HepG2 (cell line): ENCODE measurements around the gene SLC22A5. TPM values are rescaled to one million over a fixed set of nuclear protein-coding genes. Genes with fewer than 3 reads are reported as not detected.

Experiments
- CHD4 ChIP-seq: fragments of 200-600 bp; sonication (generic); IDR thresholded peaks from 2 replicates; pipeline ENCODE4 v1.7.0; 2017; ENCODE audit warnings: mild to moderate bottlenecking, low read length, borderline replicate concordance
- DMAP1 ChIP-seq: IDR thresholded peaks from 2 replicates; pipeline ENCODE4 v1.6.1; 2016
- EZH2 ChIP-seq: conservative IDR thresholded peaks from 2 replicates; pipeline ENCODE4 v1.6.1; 2012; ENCODE audit warnings: mild to moderate bottlenecking, low read depth, low read length, moderate library complexity
- HIVEP1 ChIP-seq: sonication (generic); formaldehyde crosslinking; IDR thresholded peaks from 2 replicates; pipeline ENCODE4 v1.4.0; 2020; ENCODE audit warnings: mild to moderate bottlenecking, missing genetic modification reagents
- SP5 ChIP-seq: IDR thresholded peaks from 2 replicates; pipeline ENCODE4 v1.6.1; 2016; ENCODE audit warnings: low read depth, borderline replicate concordance
- YY1 ChIP-seq: IDR thresholded peaks from 2 replicates; pipeline ENCODE4 v1.6.1; 2011; ENCODE audit warnings: low read length, low read depth, moderate library complexity, mild to moderate bottlenecking; ENCODE audit not compliant: insufficient read depth, insufficient replicate concordance
- ZBTB49 ChIP-seq: sonication (generic); formaldehyde crosslinking; IDR thresholded peaks from 2 replicates; pipeline ENCODE4 v1.4.0; 2020; ENCODE audit warnings: missing genetic modification reagents, borderline replicate concordance
- ZBTB7A ChIP-seq: sonication (generic); formaldehyde crosslinking; IDR thresholded peaks from 2 replicates; pipeline ENCODE4 v1.8.0; 2022; ENCODE audit warnings: mild to moderate bottlenecking, missing genetic modification reagents
- ZNF281 ChIP-seq: sonication (generic); formaldehyde crosslinking; IDR thresholded peaks from 2 replicates; pipeline ENCODE4 v1.4.0; 2020; ENCODE audit warnings: missing genetic modification reagents, borderline replicate concordance
- polyA plus RNA-seq, 8 experiments: library from polyadenylated mRNA; depleted of rRNA in 3 of 8; stranded (reverse) in 7 of 8; unstranded in 1 of 8; fragments of >200 nt; fragmentation: Illumina TruSeq in 4 of 8; extraction: Trizol in 4 of 8; gene quantifications; 2 replicates each; pipeline versions ENCODE4 v1.2.1 to v1.2.3, GENCODE V29; 2011 to 2016; ENCODE audit warnings: low read depth in 4 of 8, missing spikeins in 1 of 8, mixed read lengths in 1 of 8; ENCODE audit not compliant: insufficient read depth in 1 of 8
- total RNA-seq, 5 experiments: library from RNA; depleted of rRNA; stranded (reverse); fragments of >200 nt; fragmentation: Illumina TruSeq; extraction: Trizol; gene quantifications; 2 replicates each; pipeline ENCODE4 v1.2.3, GENCODE V29; 2016; ENCODE audit warnings: low read depth in 1 of 5
- TF ChIP-seq, protein P1 (sequence below): sonication (generic); formaldehyde crosslinking; IDR thresholded peaks from 2 replicates; pipeline ENCODE4 v1.9.0; 2021; ENCODE audit warnings: missing genetic modification reagents, mild to moderate bottlenecking, borderline replicate concordance
- TF ChIP-seq, protein P2 (sequence below): sonication (generic); formaldehyde crosslinking; IDR thresholded peaks from 2 replicates; pipeline ENCODE4 v1.9.0; 2021; ENCODE audit warnings: mild to moderate bottlenecking, missing genetic modification reagents

The SLC22A5 gene
- total and polyA plus RNA-seq, 2 of the 13 experiments (the other 11 are each of a cell fraction or from before 2014, with no cell fraction given) = 7.1 to 15.1 TPM

DNA sequence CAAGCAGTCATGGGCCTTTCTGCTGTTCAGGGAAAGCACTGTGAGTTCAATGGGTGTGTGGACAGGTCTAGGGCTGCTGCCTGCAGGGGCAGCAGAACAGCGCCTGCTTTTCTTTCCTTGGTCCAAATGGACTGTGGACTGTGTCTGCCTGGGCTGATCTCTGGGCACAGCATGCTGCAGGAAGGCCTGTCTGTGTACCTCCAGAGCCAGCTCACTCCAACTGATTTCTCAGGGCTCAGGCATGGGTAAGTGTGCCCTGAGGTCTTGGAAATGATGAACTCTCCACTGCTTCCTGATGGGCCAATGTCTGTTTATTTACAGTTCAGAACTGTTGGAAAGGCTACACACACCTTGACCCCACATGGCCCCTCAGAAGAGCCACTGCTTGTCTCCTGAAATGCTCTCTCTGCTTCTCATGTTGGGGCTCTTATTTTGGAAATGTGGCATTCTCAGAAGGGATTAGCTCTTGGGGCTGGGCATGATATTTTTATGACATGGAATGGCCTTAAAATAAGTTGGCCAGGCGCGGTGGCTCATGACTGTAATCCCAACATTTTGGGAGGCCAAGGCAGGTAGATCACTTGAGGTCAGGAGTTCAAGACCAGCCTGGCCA, 48.3 kb upstream of the SLC22A5 start (continued):
- TF ChIP-seq ZNF281 (no peak), ZBTB7A (CRISPR knock-in tag) (no peak), SP5 (CRISPR knock-in tag) (no peak), ZBTB49 (CRISPR knock-in tag) (no peak), YY1 (no peak), DMAP1 (no peak), HIVEP1 (CRISPR knock-in tag) (no peak), EZH2 (no peak), CHD4 (no peak)
- TF ChIP-seq, protein P1, sequence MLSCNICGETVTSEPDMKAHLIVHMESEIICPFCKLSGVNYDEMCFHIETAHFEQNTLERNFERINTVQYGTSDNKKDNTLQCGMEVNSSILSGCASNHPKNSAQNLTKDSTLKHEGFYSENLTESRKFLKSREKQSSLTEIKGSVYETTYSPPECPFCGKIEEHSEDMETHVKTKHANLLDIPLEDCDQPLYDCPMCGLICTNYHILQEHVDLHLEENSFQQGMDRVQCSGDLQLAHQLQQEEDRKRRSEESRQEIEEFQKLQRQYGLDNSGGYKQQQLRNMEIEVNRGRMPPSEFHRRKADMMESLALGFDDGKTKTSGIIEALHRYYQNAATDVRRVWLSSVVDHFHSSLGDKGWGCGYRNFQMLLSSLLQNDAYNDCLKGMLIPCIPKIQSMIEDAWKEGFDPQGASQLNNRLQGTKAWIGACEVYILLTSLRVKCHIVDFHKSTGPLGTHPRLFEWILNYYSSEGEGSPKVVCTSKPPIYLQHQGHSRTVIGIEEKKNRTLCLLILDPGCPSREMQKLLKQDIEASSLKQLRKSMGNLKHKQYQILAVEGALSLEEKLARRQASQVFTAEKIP (CRISPR knock-in tag) = no peak
- TF ChIP-seq, protein P2, sequence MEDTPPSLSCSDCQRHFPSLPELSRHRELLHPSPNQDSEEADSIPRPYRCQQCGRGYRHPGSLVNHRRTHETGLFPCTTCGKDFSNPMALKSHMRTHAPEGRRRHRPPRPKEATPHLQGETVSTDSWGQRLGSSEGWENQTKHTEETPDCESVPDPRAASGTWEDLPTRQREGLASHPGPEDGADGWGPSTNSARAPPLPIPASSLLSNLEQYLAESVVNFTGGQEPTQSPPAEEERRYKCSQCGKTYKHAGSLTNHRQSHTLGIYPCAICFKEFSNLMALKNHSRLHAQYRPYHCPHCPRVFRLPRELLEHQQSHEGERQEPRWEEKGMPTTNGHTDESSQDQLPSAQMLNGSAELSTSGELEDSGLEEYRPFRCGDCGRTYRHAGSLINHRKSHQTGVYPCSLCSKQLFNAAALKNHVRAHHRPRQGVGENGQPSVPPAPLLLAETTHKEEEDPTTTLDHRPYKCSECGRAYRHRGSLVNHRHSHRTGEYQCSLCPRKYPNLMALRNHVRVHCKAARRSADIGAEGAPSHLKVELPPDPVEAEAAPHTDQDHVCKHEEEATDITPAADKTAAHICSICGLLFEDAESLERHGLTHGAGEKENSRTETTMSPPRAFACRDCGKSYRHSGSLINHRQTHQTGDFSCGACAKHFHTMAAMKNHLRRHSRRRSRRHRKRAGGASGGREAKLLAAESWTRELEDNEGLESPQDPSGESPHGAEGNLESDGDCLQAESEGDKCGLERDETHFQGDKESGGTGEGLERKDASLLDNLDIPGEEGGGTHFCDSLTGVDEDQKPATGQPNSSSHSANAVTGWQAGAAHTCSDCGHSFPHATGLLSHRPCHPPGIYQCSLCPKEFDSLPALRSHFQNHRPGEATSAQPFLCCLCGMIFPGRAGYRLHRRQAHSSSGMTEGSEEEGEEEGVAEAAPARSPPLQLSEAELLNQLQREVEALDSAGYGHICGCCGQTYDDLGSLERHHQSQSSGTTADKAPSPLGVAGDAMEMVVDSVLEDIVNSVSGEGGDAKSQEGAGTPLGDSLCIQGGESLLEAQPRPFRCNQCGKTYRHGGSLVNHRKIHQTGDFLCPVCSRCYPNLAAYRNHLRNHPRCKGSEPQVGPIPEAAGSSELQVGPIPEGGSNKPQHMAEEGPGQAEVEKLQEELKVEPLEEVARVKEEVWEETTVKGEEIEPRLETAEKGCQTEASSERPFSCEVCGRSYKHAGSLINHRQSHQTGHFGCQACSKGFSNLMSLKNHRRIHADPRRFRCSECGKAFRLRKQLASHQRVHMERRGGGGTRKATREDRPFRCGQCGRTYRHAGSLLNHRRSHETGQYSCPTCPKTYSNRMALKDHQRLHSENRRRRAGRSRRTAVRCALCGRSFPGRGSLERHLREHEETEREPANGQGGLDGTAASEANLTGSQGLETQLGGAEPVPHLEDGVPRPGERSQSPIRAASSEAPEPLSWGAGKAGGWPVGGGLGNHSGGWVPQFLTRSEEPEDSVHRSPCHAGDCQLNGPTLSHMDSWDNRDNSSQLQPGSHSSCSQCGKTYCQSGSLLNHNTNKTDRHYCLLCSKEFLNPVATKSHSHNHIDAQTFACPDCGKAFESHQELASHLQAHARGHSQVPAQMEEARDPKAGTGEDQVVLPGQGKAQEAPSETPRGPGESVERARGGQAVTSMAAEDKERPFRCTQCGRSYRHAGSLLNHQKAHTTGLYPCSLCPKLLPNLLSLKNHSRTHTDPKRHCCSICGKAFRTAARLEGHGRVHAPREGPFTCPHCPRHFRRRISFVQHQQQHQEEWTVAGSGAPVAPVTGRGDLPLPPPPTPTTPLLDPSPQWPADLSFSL (CRISPR knock-in tag) = no peak
